ENCODE data around the gene ZNF532.

- no peak for TF ChIP-seq CTCF (IDR thresholded peaks at IDR 0.05)
- TF ChIP-seq REST (IDR thresholded peaks at IDR 0.05; ENCODE audit: insufficient read depth in 1 of 2, low read depth in 2 of 2, low read length in 1 of 2) = no peak
These were observed 28.9 kb downstream of the ZNF532 start for GRCh38 chr18:58893388-58894099.
